Mucosa of descending colon (tissue), 3 donors: ENCODE data around the gene ANKS1B. TPM values are rescaled to one million over a fixed set of nuclear protein-coding genes. Genes with fewer than 3 reads are reported as not detected.

Experiments
- ATAC-seq: fragments of 200-7000 bp; cut with Tn5 transposase; one replicate; pipeline ENCODE4 v1.9.1; 2020; ENCODE audit warnings: mild to moderate bottlenecking, moderate library complexity
- DNase-seq, 3 donors: peaks; one replicate each; pipeline ENCODE4 v3.0.0-alpha.2; 2020
- H3K36me3 ChIP-seq: fragments of 200-600 bp; one replicate; pipeline ENCODE4 v1.8.0; 2021; ENCODE audit warnings: low read depth, mild to moderate bottlenecking
- H3K4me1 ChIP-seq: fragments of 200-600 bp; one replicate; pipeline ENCODE4 v1.8.0; 2021; ENCODE audit warnings: low read depth, mild to moderate bottlenecking
- H3K4me3 ChIP-seq: fragments of 200-600 bp; one replicate; pipeline ENCODE4 v1.8.0; 2021; ENCODE audit warnings: mild to moderate bottlenecking
- H3K9me3 ChIP-seq: fragments of 200-600 bp; one replicate; pipeline ENCODE4 v1.8.0; 2021; ENCODE audit warnings: mild to moderate bottlenecking
- CTCF ChIP-seq: fragments of 200-600 bp; IDR thresholded peaks from one replicate; pipeline ENCODE4 v1.8.0; 2022; ENCODE audit warnings: antibody characterized with exemption, mild to moderate bottlenecking
- intact Hi-C, 2 donors: fragments of 100-400 bp; cut with DNase I in 1 of 2; cut with micrococcal nuclease in 1 of 2; formaldehyde crosslinking; loops; one replicate each; pipeline versions ENCODE4 v1.11.0 to v1.11.1; 2022; cut with DNase I, micrococcal nuclease
- total RNA-seq, 3 donors: library from RNA; stranded (reverse); fragmentation: NEBNext Ultra II Directional in 2 of 3; extraction: Animal tissue kit (Norgen Biotek cat#: 25700) in 2 of 3; gene quantifications; one replicate each; pipeline versions ENCODE4 v1.2.1 to v1.2.4, GENCODE V29; 2021 to 2023
- donor health status: DM: no; HTN: no; CAD: no; lungs with moderate emphysema.
- donor health status: DM: no; HTN: no; CAD: no.
- donor health status: DM: no; HTN: yes; CAD: no.

The ANKS1B gene
- total RNA-seq, 3 donors from 2014 or later: 1.1 to 22.2 (median 2.3) TPM

- H3K9me3 ChIP-seq: no peaks in the 10 kb centered on the region
- no peak for TF ChIP-seq CTCF
- H3K36me3 ChIP-seq: no peaks in the 10 kb centered on the region
- H3K4me1 ChIP-seq: no peaks in the 10 kb centered on the region
- ATAC-seq (no peak), DNase-seq (no peak)
- no peak overlapping the region for H3K4me3 ChIP-seq
- intact Hi-C loops: no loop called here
Measured at GRCh38 chr12:98895086-98895651, 1089.6 kb downstream of the ANKS1B start.

GRCh38 chr12:98894412-98895085, 1090.2 kb downstream of the ANKS1B start:
- intact Hi-C loops: no loop called here
- no peak for ATAC-seq
- DNase-seq: no peak

GRCh38 chr12:98893675-98894411, 1090.9 kb downstream of the ANKS1B start:
- intact Hi-C loops: no loop called here
- DNase-seq: no peak
- Histone ChIP-seq H3K9me3 (no peaks in the 10 kb centered on the region), H3K4me3 (no peak overlapping the region), H3K4me1 (no peaks in the 10 kb centered on the region), H3K36me3 (no peaks in the 10 kb centered on the region)
- TF ChIP-seq CTCF: no peak
- no peak for ATAC-seq

More at GRCh38 chr12:98894412-98895085, 1090.2 kb downstream of the ANKS1B start:
- H3K9me3 ChIP-seq: no peaks in the 10 kb centered on the region
- TF ChIP-seq CTCF: no peak
- H3K36me3 ChIP-seq: no peaks in the 10 kb centered on the region
- H3K4me3 ChIP-seq: no peak overlapping the region
- H3K4me1 ChIP-seq: no peaks in the 10 kb centered on the region

GRCh38 chr12:98893126-98893674, 1091.5 kb downstream of the ANKS1B start:
- no peaks in the 10 kb centered on the region for H3K9me3 ChIP-seq
- ATAC-seq: no peak
- no peaks in the 10 kb centered on the region for H3K4me1 ChIP-seq
- intact Hi-C loops: no loop called here
- TF ChIP-seq CTCF: no peak
- no peaks in the 10 kb centered on the region for H3K36me3 ChIP-seq
- DNase-seq: no peak
- no peak overlapping the region for H3K4me3 ChIP-seq

- intact Hi-C loops: no loop called here
Measured at GRCh38 chr12:98885778-98886177, 1099.0 kb downstream of the ANKS1B start.

More at GRCh38 chr12:98885778-98886177, 1099.0 kb downstream of the ANKS1B start:
- TF ChIP-seq CTCF: no peak
- no peaks in the 10 kb centered on the region for H3K4me1 ChIP-seq
- no peaks in the 10 kb centered on the region for H3K36me3 ChIP-seq
- ATAC-seq (no peak), DNase-seq (no peak)
- H3K9me3 ChIP-seq: no peaks in the 10 kb centered on the region
- H3K4me3 ChIP-seq: no peak overlapping the region
